ENCODE measurements around the gene LRRC4C.

The LRRC4C gene

DNA sequence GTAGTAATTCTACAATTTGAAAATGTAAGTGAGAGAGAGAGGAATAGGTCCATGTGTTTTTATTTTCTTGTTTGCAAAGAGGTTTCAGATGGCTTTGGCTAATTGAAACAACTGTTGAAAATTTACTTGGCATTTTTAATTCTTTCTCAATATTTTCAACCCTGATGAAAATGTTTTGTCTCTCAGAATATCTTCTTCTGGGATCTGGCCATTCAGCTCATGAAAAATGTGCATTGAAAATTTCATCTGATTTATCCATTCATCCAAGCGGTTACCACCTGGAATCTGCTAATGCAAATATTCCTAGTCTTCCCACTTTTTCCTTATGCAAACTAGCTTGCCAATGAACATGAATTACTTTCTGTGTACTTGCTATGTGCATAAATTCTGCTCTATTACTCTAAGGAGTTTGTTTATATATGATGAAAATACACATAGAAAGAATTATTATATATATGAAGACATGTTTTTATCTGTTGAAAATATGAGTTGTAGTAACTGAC, 621.2 kb downstream of the LRRC4C start:
- no peak for DNase-seq

DNA sequence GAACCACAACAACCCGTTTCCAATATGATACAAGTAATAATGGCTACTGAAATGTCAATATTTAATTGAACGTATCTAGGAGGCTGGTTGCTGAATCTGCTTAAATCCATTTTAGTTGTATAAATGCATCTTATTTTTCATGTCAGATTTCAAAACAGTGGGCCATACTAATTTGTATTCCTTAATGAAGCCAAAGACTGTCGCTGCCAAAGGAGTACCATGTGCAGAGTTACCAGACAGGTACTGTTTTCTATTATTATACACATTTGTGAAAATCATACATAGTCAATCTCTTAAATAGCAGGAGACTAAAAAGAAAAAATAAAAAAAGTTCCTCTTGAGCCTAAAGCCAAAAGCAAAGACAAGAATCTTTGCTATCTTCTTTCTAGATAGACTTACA, 632.3 kb downstream of the LRRC4C start:
- no peak for DNase-seq

DNA sequence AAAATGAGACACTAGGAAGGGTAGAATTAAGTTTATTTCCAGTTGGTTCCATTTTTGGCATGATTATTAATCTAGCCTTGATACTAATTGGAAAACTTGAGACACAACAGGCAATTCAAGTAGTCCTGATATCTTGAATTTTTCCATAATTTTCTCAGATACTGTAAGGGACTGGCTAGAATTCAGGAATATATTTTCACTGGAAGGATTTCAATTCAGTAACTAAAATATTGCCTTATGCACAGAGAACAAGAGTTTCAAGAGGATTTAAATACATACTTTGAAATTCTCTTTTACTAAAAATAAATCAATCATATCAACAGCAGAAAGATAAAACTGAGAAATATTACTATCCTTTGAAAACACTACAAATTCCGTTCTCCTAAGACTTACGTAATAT, 632.9 kb downstream of the LRRC4C start:
- no peak for DNase-seq

DNA sequence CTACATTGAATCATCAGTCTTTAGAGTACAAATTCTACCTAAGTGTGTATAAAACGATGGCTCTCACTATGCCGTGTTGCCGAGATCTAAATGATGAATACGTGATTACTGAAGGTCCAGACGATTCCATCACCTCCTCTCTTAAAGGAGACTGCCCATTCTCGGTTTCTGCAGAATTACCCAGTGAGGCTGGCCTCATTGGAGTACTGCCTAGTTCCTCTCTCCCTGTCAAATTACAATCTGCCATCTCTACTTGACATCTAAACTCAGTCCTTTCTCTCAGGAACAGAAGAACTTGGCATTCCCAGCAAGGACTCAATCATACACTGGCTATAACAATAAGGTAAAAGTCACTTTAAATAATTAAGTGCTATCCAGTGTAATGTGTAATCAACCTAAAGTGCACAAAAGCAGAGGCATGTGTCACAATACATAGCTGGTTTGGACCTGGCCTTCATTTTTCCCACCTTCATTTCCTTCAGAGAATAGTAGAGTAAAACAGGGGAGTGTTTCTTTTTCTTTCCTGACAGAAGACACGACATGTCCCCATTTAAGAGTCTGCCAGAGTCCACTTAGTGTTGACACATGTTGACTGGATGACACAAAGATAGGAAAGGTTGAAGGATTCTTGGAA, 634.1 kb downstream of the LRRC4C start:
- no peak for DNase-seq

DNA sequence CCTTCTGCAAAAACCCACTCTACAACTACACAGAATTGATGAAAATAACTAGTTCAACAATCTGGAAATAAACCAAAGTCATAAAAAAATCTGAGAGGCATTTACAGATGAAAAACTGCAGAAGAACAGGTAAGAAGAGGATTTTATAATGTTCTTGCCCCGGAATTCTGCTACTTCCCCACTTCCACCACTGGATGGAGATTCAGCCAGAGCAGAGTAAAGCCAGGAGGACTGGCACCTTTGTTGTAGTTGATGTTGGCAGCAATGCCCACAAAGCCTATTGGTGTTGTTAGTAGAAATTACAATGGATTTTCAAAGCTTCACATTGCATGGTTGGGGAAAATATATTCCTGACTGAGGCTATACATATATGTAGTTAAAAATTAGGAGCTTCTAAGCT, 640.2 kb downstream of the LRRC4C start:
- no peak for DNase-seq

GRCh38 chr11:40816976-40817375, 642.5 kb downstream of the LRRC4C start:
- no peak for DNase-seq

DNA sequence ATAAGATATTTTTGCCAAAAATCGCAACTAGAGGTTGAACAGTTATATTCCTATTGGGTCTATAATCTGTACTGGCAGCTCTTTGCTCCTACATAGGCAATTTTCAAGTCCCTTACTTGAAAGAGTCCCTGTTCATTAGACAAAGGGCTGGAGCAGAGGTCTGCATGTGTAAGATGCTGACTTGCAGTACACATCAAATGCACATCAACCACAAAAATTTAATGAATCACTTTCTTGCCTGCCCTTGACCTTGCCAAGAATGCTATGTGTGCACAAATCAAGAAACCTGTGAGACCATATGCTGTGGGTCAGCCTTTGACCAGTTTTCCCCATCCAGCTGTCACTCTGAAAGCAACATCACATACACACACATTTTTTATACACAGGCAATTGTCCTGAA, 661.5 kb downstream of the LRRC4C start:
- no peak for DNase-seq

GRCh38 chr11:40787224-40787623, 672.2 kb downstream of the LRRC4C start:
- DNase-seq: no peak

DNA sequence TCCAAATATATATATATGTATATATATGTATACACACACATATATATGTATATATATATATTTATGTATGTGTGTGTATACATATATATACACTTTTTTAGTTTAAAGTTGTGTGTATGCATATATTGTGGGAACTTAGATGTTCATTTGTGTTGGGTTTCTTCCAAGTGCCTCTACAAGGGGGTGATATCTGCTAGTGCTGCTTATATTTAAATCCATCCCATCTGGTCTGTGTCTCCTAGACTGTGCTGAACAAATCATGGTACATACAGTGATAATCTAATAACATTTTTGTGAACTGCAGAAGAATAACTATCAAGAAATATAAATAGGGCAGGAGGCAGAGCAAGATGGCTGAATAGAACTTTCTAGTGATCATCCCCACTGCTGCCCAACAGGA, 696.4 kb downstream of the LRRC4C start:
- DNase-seq: no peak

- DNase-seq: no peak
Observed at GRCh38 chr11:40759341-40759740, 700.1 kb downstream of the LRRC4C start.

- no peak for DNase-seq
Observed at GRCh38 chr11:40754297-40754696, 705.2 kb downstream of the LRRC4C start.

DNA sequence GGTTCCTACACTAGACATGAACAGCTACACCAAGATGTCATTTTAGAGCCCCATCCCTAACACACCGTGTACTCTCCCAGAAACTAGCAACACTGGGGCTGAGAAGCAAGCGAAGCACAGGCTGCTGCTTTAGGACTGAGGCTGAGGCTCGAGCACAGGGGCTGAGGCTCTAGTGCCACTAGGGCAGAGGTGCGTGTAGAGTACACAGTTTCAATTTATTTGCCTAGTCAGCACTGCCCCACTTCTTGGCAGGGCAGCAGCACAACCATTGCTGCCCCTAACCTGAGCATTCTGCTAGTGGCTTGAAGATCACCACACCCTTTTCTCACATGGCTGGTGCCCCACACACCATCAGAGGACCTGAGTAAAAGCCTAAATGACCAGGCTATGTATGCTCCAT, 713.2 kb downstream of the LRRC4C start:
- DNase-seq: no peak

GRCh38 chr11:40732132-40732531, 727.3 kb downstream of the LRRC4C start:
- no peak for DNase-seq

GRCh38 chr11:40722179-40722795, 737.2 kb downstream of the LRRC4C start:
- DNase-seq: no peak

GRCh38 chr11:40716344-40717130, 742.9 kb downstream of the LRRC4C start:
- no peak for DNase-seq

- DNase-seq: no peak
Observed at GRCh38 chr11:40713083-40713482, 746.4 kb downstream of the LRRC4C start.

GRCh38 chr11:40701027-40701426, 758.4 kb downstream of the LRRC4C start:
- no peak for DNase-seq

DNA sequence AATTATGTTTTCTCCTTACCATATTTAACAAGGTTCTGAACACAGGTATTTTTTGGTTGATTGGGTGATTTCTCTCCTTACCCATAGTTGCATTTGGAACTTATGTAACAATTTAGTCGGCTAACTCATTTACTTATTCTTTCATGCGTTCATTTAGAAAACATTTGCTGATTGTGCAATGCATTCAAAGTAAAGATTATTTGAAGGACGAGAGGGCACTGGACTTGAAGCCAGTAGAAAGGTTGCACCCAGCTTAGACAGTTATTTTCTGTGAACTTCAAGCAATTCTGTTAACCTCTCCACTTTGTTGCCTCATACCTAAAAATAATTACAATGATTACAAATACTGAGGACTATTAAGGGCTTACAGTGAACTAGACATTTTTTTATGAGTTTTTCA, 769.6 kb downstream of the LRRC4C start:
- no peak for DNase-seq

DNA sequence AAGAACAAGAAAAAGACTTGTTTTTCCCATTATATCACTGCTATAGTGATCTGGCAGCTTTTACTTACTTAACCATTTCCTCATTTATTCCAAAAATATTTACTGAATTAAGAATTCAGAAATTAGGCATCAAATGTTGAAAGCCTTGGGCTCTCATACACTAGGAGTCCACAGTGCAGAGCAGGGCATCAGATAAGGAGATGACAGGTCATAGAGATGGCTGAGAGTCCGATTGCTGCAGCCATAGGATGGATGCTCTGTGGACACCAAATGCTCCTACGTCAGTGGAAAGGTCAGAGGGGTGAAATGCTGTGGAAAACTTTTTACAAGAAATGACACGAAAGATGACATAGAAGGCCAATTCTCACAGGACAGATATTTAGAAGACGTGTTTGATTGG, 771.1 kb downstream of the LRRC4C start:
- DNase-seq: no peak

DNA sequence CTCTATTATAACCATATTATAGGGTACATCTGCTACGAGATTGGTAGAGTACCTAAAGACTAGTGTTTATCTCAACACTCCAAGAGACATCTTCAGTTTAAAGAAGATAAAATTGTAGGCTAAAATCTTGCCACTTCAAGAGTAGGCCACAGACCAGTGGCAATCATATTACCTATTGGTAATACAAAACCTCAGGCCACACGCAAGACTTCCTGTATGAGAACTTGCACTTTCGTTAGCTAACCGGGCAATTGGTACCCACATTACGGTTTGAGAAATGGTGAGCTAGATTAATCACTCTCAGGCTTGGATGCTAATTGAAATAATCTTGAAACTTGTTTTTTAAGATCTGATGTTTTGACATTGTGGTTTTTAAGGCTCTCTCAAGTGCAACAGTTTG, 772.7 kb downstream of the LRRC4C start:
- DNase-seq: no peak

GRCh38 chr11:40683010-40683409, 776.4 kb downstream of the LRRC4C start:
- DNase-seq: no peak

- no peak for DNase-seq
Observed at GRCh38 chr11:40679276-40679675, 780.2 kb downstream of the LRRC4C start.

- no peak for DNase-seq
Observed at GRCh38 chr11:40647295-40647694, 812.2 kb downstream of the LRRC4C start.

DNA sequence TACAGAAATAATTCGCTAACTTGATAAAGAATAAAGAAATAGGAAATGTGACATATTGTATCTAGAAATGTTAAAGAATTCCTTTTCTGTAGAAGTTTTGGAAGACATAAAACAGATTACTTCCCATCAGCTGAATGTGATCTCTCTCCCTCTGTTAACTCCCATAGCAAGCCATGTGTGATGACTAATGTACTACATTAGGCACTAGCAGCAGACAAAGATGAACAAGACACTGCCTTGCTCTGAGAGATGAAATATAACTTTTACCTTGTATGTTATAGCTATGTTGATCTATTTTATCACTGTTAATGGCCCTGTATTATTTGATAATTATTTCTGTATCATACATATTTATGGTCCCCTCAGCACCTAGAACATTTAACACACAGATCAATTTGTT, 817.2 kb downstream of the LRRC4C start:
- no peak for DNase-seq
